T-cell (primary cell): ENCODE data around the gene HNRNPAB. TPM values are rescaled to one million over a fixed set of nuclear protein-coding genes. Genes with fewer than 3 reads are reported as not detected.

ENCODE experiments used
- ATAC-seq, 4 experiments: fragments of 200-7000 bp in 3 of 4; fragments of 150-1000 bp in 1 of 4; cut with Tn5 transposase; replicated peaks in 1 of 4; 1 replicate in 3 of 4; 2 replicates in 1 of 4; pipeline ENCODE4 v1.10.0; 2021; ENCODE audit warnings: moderate library complexity in 3 of 4, mild to moderate bottlenecking in 2 of 4, moderate number of reproducible peaks in 1 of 4
- CTCF ChIA-PET, 2 donors: fragments of 300-600 bp; sonication (Branson Sonifier 250); formaldehyde crosslinking; loops; one replicate each; lab custom pipeline; 2022; ENCODE audit warnings: antibody characterized with exemption in 2 of 2; lab: Charles Lee
- POLR2A ChIA-PET, 2 donors: fragments of 300-600 bp; sonication (Branson Sonifier 250); formaldehyde crosslinking; loops; one replicate each; lab custom pipeline; 2022; ENCODE audit warnings: antibody characterized with exemption in 2 of 2; lab: Charles Lee
- DNase-seq, 35 experiments: peaks; one replicate each; pipeline versions ENCODE4 v3.0.0 to v3.0.0-alpha.2; 2013 to 2023
- H3K27ac ChIP-seq: one replicate; pipeline ENCODE4 v1.5.1; 2013; ENCODE audit warnings: low read length
- H3K27me3 ChIP-seq, 2 experiments: replicated peaks in 1 of 2; 1 replicate in 1 of 2; 2 replicates in 1 of 2; pipeline versions ENCODE4 v1.6.1 to v1.7.0; 2013; ENCODE audit warnings: low read length in 1 of 2, mixed read lengths in 1 of 2; ENCODE audit not compliant: control insufficient read depth in 2 of 2, insufficient read depth in 2 of 2; ENCODE audit errors: extremely low read depth in 1 of 2
- H3K36me3 ChIP-seq, 2 donors: 1 replicate in 1 of 2; 2 replicates in 1 of 2; pipeline versions ENCODE4 v1.6.1 to v1.7.0; 2013; ENCODE audit warnings: low read length in 1 of 2; ENCODE audit not compliant: control insufficient read depth in 2 of 2, insufficient read depth in 1 of 2; ENCODE audit errors: extremely low read depth in 1 of 2
- H3K4me1 ChIP-seq, 2 experiments: 1 replicate in 1 of 2; 2 replicates in 1 of 2; pipeline versions ENCODE4 v1.6.1 to v1.7.0; 2013; ENCODE audit warnings: low read length in 2 of 2, mixed read lengths in 1 of 2; ENCODE audit not compliant: insufficient read depth in 2 of 2, control insufficient read depth in 1 of 2; ENCODE audit errors: extremely low read depth in 1 of 2
- H3K4me3 ChIP-seq, 2 donors: 1 replicate in 1 of 2; 2 replicates in 1 of 2; pipeline versions ENCODE4 v1.5.1 to v1.7.0; 2013; ENCODE audit warnings: mild to moderate bottlenecking in 2 of 2, low read length in 1 of 2, moderate library complexity in 1 of 2; ENCODE audit not compliant: control insufficient read depth in 1 of 2; ENCODE audit errors: extremely low read depth in 1 of 2
- H3K9me3 ChIP-seq: 2 replicates; pipeline ENCODE4 v1.7.0; 2013
- H3K27ac Mint-ChIP-seq, 2 donors: one replicate each; pipeline ENCODE4 v1.8.0; 2020 to 2021; ENCODE audit warnings: mild to moderate bottlenecking in 2 of 2, mixed read lengths in 2 of 2
- H3K27me3 Mint-ChIP-seq, 2 donors: one replicate each; pipeline ENCODE4 v1.8.0; 2021 to 2022; ENCODE audit warnings: mixed read lengths in 2 of 2
- H3K36me3 Mint-ChIP-seq: one replicate; pipeline ENCODE4 v1.8.0; 2021; ENCODE audit warnings: mixed read lengths
- H3K4me1 Mint-ChIP-seq, 3 donors: one replicate each; pipeline ENCODE4 v1.8.0; 2020 to 2022; ENCODE audit warnings: mixed read lengths in 3 of 3, mild to moderate bottlenecking in 1 of 3
- H3K4me3 Mint-ChIP-seq, 3 donors: one replicate each; pipeline ENCODE4 v1.8.0; 2020 to 2022; ENCODE audit warnings: mild to moderate bottlenecking in 3 of 3, mixed read lengths in 3 of 3, moderate library complexity in 3 of 3
- H3K9me3 Mint-ChIP-seq, 3 donors: one replicate each; pipeline ENCODE4 v1.8.0; 2020 to 2022; ENCODE audit warnings: mixed read lengths in 3 of 3
- WGBS: methylation state at CpG from one replicate; pipeline ENCODE4 v1.1.5; 2013; ENCODE audit warnings: missing lambda C conversion rate; ENCODE audit not compliant: insufficient coverage; 5-methylcytosine and 5-hydroxymethylcytosine counted together
- total RNA-seq, 35 experiments: library from RNA in 6 of 35; stranded (reverse) in 6 of 35; fragments of 120-200 nt in 1 of 35; gene quantifications; one replicate each; pipeline versions ENCODE4 v1.2.1 to v1.2.4 and lab custom pipeline; 2013 to 2026

HNRNPAB gene
- total RNA-seq, 5 donors from 2014 or later (not counting 1 experiment from before 2014, with no cell fraction given), result 78.8 to 89.2 (median 85.1) TPM

DNA sequence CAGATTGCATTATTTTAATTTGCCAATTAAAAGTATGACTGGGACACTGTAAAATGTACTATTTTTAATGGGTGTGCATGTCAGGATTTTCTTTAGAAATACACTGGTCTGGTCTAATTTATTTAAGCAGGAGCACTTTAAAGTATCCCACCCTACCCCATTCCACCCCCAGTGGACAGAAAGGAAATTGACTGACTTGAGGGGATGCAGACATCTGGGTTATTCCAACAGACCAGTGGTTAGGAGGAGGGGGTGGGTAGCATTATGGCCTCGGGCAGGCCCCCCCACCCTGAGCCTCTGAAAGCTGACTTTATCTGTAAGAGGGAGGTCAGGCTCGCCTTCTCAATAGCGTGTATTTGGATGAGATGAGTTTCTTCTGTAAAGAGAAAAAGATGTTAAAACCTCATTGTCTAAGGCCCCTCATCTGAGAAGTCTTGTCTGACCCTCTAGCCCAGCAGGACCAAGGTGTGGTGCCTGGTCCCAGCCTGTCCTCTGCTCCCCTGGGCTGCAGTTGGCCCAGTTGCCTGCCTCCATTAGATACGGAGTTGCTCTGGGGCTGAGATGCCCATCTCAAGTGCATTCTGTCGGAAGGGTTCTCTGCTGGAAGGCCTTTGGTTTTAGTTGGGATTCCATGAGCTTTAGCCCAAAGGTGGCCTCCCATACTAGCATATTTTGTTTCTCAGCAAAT is 4.4 kb downstream of the HNRNPAB start:
- DNase-seq (no peak), ATAC-seq (no peak)
- H3K36me3 ChIP-seq, result peaks cover 5 to 71% of the 10 kb centered on the region in 2 donors
- Mint-ChIP-seq H3K27ac (no peak overlapping the region), H3K9me3 (no peaks in the 10 kb centered on the region), H3K27me3 (peaks cover 0 to 3% of the 10 kb centered on the region in 2 donors), H3K4me1 (peaks cover 40 to 47% (median 45%) of the 10 kb centered on the region in 3 donors), H3K36me3 (peaks cover 52% of the 10 kb centered on the region), H3K4me3 (no peak overlapping the region)
- CTCF ChIA-PET, result no interaction called here
- WGBS, result 60% methylated on average over 1 of the region's 5 CpGs
- POLR2A ChIA-PET, result no interaction called here
- peaks cover 12 to 41% of the 10 kb centered on the region in 2 experiments for H3K4me1 ChIP-seq
- H3K4me3 ChIP-seq, result no peak overlapping the region
- no peaks in the 10 kb centered on the region for H3K9me3 ChIP-seq
- H3K27ac ChIP-seq, result no peak overlapping the region
- no peaks in the 10 kb centered on the region for H3K27me3 ChIP-seq

- peak overlapping the region in 1 of 2 donors; percentile 15 for H3K27ac Mint-ChIP-seq
- H3K27me3 ChIP-seq, result no peaks in the 10 kb centered on the region
- H3K4me1 Mint-ChIP-seq, result peaks cover 40 to 49% (median 48%) of the 10 kb centered on the region in 3 donors
- no peaks in the 10 kb centered on the region for H3K27me3 Mint-ChIP-seq
- no peak overlapping the region for H3K4me3 Mint-ChIP-seq
- 84% methylated on average over 7 of the region's 8 CpGs for WGBS
- DNase-seq (no peak), ATAC-seq (no peak)
- H3K4me1 ChIP-seq, result peaks cover 12 to 41% of the 10 kb centered on the region in 2 experiments
- peaks cover 5 to 79% of the 10 kb centered on the region in 2 donors for H3K36me3 ChIP-seq
- H3K36me3 Mint-ChIP-seq, result peaks cover 54% of the 10 kb centered on the region
- no peaks in the 10 kb centered on the region for H3K9me3 Mint-ChIP-seq
- H3K27ac ChIP-seq, result no peak overlapping the region
- no peaks in the 10 kb centered on the region for H3K9me3 ChIP-seq
- CTCF ChIA-PET, result no interaction called here
- POLR2A ChIA-PET, result no interaction called here
- H3K4me3 ChIP-seq, result no peak overlapping the region
These were observed 5.2 kb downstream of the HNRNPAB start for GRCh38 chr5:178209334-178210072.

DNA sequence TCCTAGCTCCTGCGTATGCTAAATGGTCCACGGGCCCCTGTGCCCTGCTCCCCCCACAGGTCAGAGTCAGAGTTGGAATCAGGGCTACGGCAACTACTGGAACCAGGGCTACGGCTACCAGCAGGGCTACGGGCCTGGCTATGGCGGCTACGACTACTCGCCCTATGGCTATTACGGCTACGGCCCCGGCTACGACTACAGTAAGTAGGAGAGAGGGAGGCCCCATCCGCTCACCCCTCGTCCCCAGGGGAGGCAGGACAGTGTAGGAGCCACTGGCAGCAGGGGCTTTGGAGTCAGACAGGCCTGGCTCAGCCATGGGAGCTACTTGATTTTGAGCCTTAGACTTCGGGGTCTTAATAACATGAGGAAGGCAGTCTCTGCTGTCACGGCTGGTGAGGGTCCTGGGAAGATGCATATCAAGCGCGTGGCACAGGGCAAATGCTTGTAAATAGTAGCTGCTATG is 5.8 kb downstream of the HNRNPAB start:
- H3K27me3 ChIP-seq, result no peaks in the 10 kb centered on the region
- peaks cover 12 to 46% of the 10 kb centered on the region in 2 experiments for H3K4me1 ChIP-seq
- H3K9me3 ChIP-seq, result no peaks in the 10 kb centered on the region
- POLR2A ChIA-PET, result no interaction called here
- no peak overlapping the region for H3K4me3 Mint-ChIP-seq
- H3K4me1 Mint-ChIP-seq, result peaks cover 40 to 54% (median 52%) of the 10 kb centered on the region in 3 donors
- H3K36me3 Mint-ChIP-seq, result peaks cover 57% of the 10 kb centered on the region
- H3K4me3 ChIP-seq, result no peak overlapping the region
- H3K27me3 Mint-ChIP-seq, result no peaks in the 10 kb centered on the region
- peak overlapping the region in 1 of 2 donors; percentile 36 for H3K27ac Mint-ChIP-seq
- ATAC-seq (no peak), DNase-seq (no peak)
- H3K27ac ChIP-seq, result no peak overlapping the region
- CTCF ChIA-PET, result no interaction called here
- peaks cover 10 to 86% of the 10 kb centered on the region in 2 donors for H3K36me3 ChIP-seq
- WGBS, result 94% methylated on average over 16 of the region's 18 CpGs
- no peaks in the 10 kb centered on the region for H3K9me3 Mint-ChIP-seq

- no peaks in the 10 kb centered on the region for H3K27me3 ChIP-seq
- H3K4me3 Mint-ChIP-seq, result no peak overlapping the region
- H3K4me3 ChIP-seq, result no peak overlapping the region
- H3K27me3 Mint-ChIP-seq, result no peaks in the 10 kb centered on the region
- H3K27ac Mint-ChIP-seq, result peak overlapping the region in 1 of 2 donors; percentile 36
- WGBS, result 100% methylated on average over 2 of the region's 5 CpGs
- H3K9me3 Mint-ChIP-seq, result no peaks in the 10 kb centered on the region
- DNase-seq (no peak), ATAC-seq (no peak)
- peaks cover 15 to 91% of the 10 kb centered on the region in 2 donors for H3K36me3 ChIP-seq
- H3K4me1 ChIP-seq, result peaks cover 11 to 47% of the 10 kb centered on the region in 2 experiments
- no peak overlapping the region for H3K27ac ChIP-seq
- peaks cover 38 to 55% (median 51%) of the 10 kb centered on the region in 3 donors for H3K4me1 Mint-ChIP-seq
- ChIA-PET CTCF (no interaction called here), POLR2A (interaction anchor here in 1 of 2 donors (0.6 kb wide), 1 partner anchor 19 kb away, joined by 4 read pairs; no protein-coding TSS in a partner anchor)
- H3K9me3 ChIP-seq, result no peaks in the 10 kb centered on the region
- peaks cover 57% of the 10 kb centered on the region for H3K36me3 Mint-ChIP-seq
These were observed 6.4 kb downstream of the HNRNPAB start for GRCh38 chr5:178210686-178211085.

GRCh38 chr5:178211095-178212048 is 7.0 kb downstream of the HNRNPAB start:
- Histone ChIP-seq H3K27ac (no peak overlapping the region), H3K4me3 (no peak overlapping the region), H3K4me1 (peaks cover 4 to 41% of the 10 kb centered on the region in 2 experiments), H3K36me3 (peaks cover 20 to 98% of the 10 kb centered on the region in 2 donors), H3K27me3 (no peaks in the 10 kb centered on the region), H3K9me3 (no peaks in the 10 kb centered on the region)
- H3K4me1 Mint-ChIP-seq, result peaks cover 35 to 52% (median 49%) of the 10 kb centered on the region in 3 donors
- no peaks in the 10 kb centered on the region for H3K9me3 Mint-ChIP-seq
- WGBS, result 72% methylated on average over 7 of the region's 8 CpGs
- H3K27me3 Mint-ChIP-seq, result no peaks in the 10 kb centered on the region
- ATAC-seq, result no peak
- DNase-seq, result no peak
- peak overlapping the region in 1 of 2 donors; percentile 49 for H3K27ac Mint-ChIP-seq
- peaks cover 55% of the 10 kb centered on the region for H3K36me3 Mint-ChIP-seq
- no peak overlapping the region for H3K4me3 Mint-ChIP-seq
- ChIA-PET POLR2A (interaction anchor here (0.6 to 0.9 kb wide), 2 partner anchors 17 to 20 kb away, joined by 3 to 4 read pairs; no protein-coding TSS in a partner anchor), CTCF (no interaction called here)
